Activated naive CD8-positive, alpha-beta T cell treated with anti-CD3 and anti-CD28 coated beads for 36 hours (primary cell): ENCODE results near the gene PRPS1L1. TPM values are rescaled to one million over a fixed set of nuclear protein-coding genes. Genes with fewer than 3 reads are reported as not detected.

Source experiments
- DNase-seq: peaks from one replicate; pipeline ENCODE4 v3.0.0; 2021
- H3K27ac Mint-ChIP-seq: one replicate; pipeline ENCODE4 v1.8.0; 2022; ENCODE audit warnings: mild to moderate bottlenecking, moderate library complexity, mixed read lengths
- H3K27me3 Mint-ChIP-seq: one replicate; pipeline ENCODE4 v1.8.0; 2022; ENCODE audit warnings: mild to moderate bottlenecking, mixed read lengths
- H3K36me3 Mint-ChIP-seq: one replicate; pipeline ENCODE4 v1.8.0; 2021; ENCODE audit warnings: mild to moderate bottlenecking, mixed read lengths
- H3K4me1 Mint-ChIP-seq: one replicate; pipeline ENCODE4 v1.8.0; 2021; ENCODE audit warnings: mixed read lengths
- H3K4me3 Mint-ChIP-seq: one replicate; pipeline ENCODE4 v1.8.0; 2022; ENCODE audit warnings: mild to moderate bottlenecking, moderate library complexity, mixed read lengths
- H3K9me3 Mint-ChIP-seq: one replicate; pipeline ENCODE4 v1.8.0; 2022; ENCODE audit warnings: mixed read lengths
- total RNA-seq, 2 experiments: library from RNA; stranded (reverse); gene quantifications; one replicate each; pipeline ENCODE4 v1.2.3, GENCODE V29; 2021

PRPS1L1 gene
- total RNA-seq, 2 experiments from 2014 or later = not detected

DNA sequence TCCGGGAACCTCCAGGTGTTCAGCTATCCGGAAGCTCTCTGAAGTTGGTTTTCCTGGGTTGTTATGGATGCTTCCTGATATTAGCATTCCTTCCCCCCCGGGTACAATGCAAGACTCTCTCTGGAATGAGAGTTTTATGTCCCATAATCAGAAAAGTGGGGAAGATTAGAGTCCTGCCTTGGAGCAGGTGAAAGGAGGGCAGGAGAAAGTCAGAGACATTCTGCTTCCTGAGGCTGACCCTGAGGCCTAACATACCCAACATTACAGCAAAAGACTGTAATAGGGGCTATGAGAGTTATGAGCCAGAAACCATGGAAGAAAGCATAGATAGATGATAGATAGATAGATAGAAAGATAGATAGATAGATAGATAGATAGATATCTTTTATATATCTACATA, 36.9 kb downstream of the PRPS1L1 start:
- DNase-seq = no peak
- peaks cover 5% of the 10 kb centered on the region for H3K27me3 Mint-ChIP-seq
- no peak overlapping the region for H3K4me3 Mint-ChIP-seq
- no peaks in the 10 kb centered on the region for H3K4me1 Mint-ChIP-seq
- no peaks in the 10 kb centered on the region for H3K36me3 Mint-ChIP-seq
- no peaks in the 10 kb centered on the region for H3K9me3 Mint-ChIP-seq
- H3K27ac Mint-ChIP-seq = no peak overlapping the region

DNA sequence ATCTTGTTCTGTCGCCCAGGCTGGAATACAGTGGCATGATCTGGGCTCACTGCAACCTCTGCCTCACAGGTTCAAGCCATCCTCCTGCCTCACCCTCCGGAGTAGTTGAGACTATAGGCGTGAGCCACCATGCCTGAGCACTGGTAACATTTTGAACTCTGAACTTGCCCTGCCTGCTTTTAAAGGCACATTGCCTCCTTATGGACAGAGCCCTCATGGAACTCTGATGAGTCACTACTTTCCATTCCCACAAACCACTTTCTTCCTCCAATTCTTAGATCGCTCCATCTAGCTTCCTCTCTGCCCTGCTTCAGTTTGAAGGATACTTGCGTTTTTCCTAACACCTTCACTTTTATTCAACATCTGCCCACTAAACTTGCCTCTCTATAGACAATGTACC, 38.1 kb downstream of the PRPS1L1 start:
- Mint-ChIP-seq H3K27me3 (no peaks in the 10 kb centered on the region), H3K4me1 (no peaks in the 10 kb centered on the region), H3K27ac (no peak overlapping the region), H3K36me3 (no peaks in the 10 kb centered on the region), H3K9me3 (no peaks in the 10 kb centered on the region), H3K4me3 (no peak overlapping the region)
- DNase-seq = no peak

- H3K4me3 Mint-ChIP-seq = no peak overlapping the region
- no peaks in the 10 kb centered on the region for H3K9me3 Mint-ChIP-seq
- H3K36me3 Mint-ChIP-seq = no peaks in the 10 kb centered on the region
- H3K4me1 Mint-ChIP-seq = no peaks in the 10 kb centered on the region
- no peak overlapping the region for H3K27ac Mint-ChIP-seq
- no peak for DNase-seq
- no peaks in the 10 kb centered on the region for H3K27me3 Mint-ChIP-seq
These were observed 38.8 kb downstream of the PRPS1L1 start for GRCh38 chr7:17988858-17989257.

DNA sequence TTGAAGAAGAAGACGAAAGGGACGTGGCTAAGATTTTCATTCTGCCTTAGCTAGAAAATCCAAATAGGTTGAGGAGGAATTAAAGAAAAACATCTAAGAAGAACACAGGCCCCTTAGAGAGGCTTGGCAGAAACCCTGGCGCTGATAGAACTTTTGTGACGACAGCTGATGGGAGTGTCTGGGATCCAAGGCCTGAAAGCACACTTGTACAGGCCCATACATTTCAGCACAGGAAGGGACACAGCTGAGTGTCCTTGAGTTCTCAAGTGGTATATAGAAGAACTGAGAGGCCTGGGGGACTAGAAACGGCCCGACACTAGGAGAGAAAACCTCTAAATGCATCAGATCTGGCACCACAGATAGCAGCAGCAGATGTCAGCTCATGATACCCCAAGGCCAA, 39.5 kb downstream of the PRPS1L1 start:
- Mint-ChIP-seq H3K27me3 (no peaks in the 10 kb centered on the region), H3K36me3 (no peaks in the 10 kb centered on the region), H3K9me3 (no peaks in the 10 kb centered on the region), H3K4me3 (no peak overlapping the region), H3K4me1 (no peaks in the 10 kb centered on the region), H3K27ac (no peak overlapping the region)
- no peak for DNase-seq

GRCh38 chr7:17986851-17987250, 40.8 kb downstream of the PRPS1L1 start:
- Mint-ChIP-seq H3K9me3 (no peaks in the 10 kb centered on the region), H3K36me3 (no peaks in the 10 kb centered on the region), H3K4me1 (no peaks in the 10 kb centered on the region), H3K27me3 (no peaks in the 10 kb centered on the region), H3K4me3 (no peak overlapping the region), H3K27ac (no peak overlapping the region)
- DNase-seq = no peak

- no peak overlapping the region for H3K27ac Mint-ChIP-seq
- H3K27me3 Mint-ChIP-seq = no peaks in the 10 kb centered on the region
- H3K4me1 Mint-ChIP-seq = no peaks in the 10 kb centered on the region
- H3K9me3 Mint-ChIP-seq = no peaks in the 10 kb centered on the region
- H3K36me3 Mint-ChIP-seq = no peaks in the 10 kb centered on the region
- H3K4me3 Mint-ChIP-seq = no peak overlapping the region
- no peak for DNase-seq
These were observed 42.0 kb downstream of the PRPS1L1 start for GRCh38 chr7:17985473-17986239.

GRCh38 chr7:17984288-17984687, 43.4 kb downstream of the PRPS1L1 start:
- Mint-ChIP-seq H3K4me3 (no peak overlapping the region), H3K27me3 (no peaks in the 10 kb centered on the region)

DNA sequence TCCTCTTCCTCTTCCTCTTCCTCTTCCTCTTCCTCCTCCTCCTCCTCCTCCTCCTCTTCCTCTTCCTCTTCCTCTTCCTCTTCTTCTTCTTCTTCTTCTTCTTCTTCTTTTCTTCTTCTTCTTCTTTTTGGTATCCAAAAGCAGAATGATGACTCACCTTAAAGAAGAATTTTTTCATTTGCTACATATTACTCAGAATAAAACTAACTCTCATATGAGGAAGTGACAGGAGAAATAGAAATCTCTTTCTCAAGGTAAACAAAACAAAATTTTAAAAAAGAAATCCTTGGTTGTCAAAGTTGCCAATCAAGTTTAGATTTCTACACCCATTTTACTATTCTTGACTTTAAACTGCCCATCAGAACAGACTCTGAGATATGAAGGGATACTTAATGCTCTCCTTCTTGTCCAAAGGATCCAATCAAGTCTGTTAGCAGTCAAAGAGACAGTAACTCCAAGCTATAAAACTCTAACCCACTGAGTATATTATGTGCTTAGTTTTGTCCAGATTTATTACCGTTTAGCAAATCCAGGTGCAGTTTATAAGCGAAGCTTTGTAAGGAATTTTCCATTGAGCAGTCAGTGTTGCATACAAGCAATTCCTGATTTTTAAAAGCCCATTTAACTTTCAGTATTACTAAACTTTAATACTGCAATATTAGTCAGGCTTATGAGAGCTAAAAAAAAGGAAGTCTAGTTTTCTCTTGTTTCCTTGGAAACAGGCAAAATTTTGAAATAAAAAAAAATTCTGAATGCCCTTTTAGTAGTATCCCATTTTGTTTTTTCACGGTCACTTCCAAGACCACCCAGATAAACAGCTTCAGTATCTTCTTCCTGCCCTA, 44.2 kb downstream of the PRPS1L1 start:
- H3K36me3 Mint-ChIP-seq = no peaks in the 10 kb centered on the region
- H3K27ac Mint-ChIP-seq = no peak overlapping the region
- no peaks in the 10 kb centered on the region for H3K4me1 Mint-ChIP-seq
- no peak for DNase-seq
- H3K4me3 Mint-ChIP-seq = no peak overlapping the region
- no peaks in the 10 kb centered on the region for H3K27me3 Mint-ChIP-seq
- no peaks in the 10 kb centered on the region for H3K9me3 Mint-ChIP-seq

More at GRCh38 chr7:17984288-17984687, 43.4 kb downstream of the PRPS1L1 start:
- no peak for DNase-seq
- no peaks in the 10 kb centered on the region for H3K36me3 Mint-ChIP-seq
- H3K4me1 Mint-ChIP-seq = no peaks in the 10 kb centered on the region
- no peak overlapping the region for H3K27ac Mint-ChIP-seq
- no peaks in the 10 kb centered on the region for H3K9me3 Mint-ChIP-seq

- no peak for DNase-seq
- Mint-ChIP-seq H3K36me3 (no peaks in the 10 kb centered on the region), H3K4me1 (no peaks in the 10 kb centered on the region), H3K4me3 (no peak overlapping the region), H3K9me3 (no peaks in the 10 kb centered on the region), H3K27me3 (no peaks in the 10 kb centered on the region), H3K27ac (no peak overlapping the region)
These were observed 50.7 kb downstream of the PRPS1L1 start for GRCh38 chr7:17976952-17977351.

Other genes starting within 250 kb of the PRPS1L1 start
- 10 to 100 TPM; 24.7 to 26.3 TPM for gene SNX13, start 87.4 kb downstream of the PRPS1L1 start, total RNA-seq